ENCODE data around the gene ARID1B.
A peak's percentile ranks its signal among the peaks of the same experiment; 100 is the strongest.

The ARID1B gene

DNA sequence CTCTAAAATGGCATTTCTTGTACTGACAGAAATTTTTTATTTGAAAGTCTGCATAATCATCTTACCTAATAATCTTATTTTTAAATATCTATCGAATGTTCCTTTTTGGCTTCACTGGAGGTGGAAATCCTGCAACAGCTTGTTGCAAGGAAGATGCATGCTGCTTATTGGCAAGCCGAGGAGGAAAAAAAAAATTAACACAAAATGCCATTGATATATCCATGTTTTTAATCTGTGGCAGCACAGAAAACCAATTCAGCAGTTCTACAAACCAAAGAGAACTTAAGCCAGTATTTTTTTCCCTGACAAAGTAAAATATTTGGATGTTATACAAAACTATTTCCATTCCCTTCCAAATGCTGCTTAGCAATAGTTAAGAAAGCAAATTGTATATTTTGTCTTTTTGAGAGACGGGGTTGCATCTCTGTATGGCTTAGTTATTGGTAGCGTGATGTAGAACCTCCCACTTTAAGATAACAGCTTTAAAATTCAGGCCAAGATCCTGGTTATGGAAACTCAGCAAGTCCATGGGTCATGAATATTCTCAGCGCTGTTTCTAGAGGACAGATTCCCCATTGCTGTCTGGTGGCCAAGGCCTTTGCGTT lies 314.8 kb downstream of the ARID1B start:
- DNase-seq (ENCODE audit: low read depth in 1 of 2, low spot score in 1 of 2), result no peak

GRCh38 chr6:157092736-157093135 lies 315.6 kb downstream of the ARID1B start:
- DNase-seq (ENCODE audit: low read depth in 1 of 2, low spot score in 1 of 2), result no peak

GRCh38 chr6:157093536-157093935 lies 316.4 kb downstream of the ARID1B start:
- DNase-seq (ENCODE audit: low read depth in 1 of 2, low spot score in 1 of 2), result no peak

- DNase-seq (ENCODE audit: low read depth in 1 of 2, low spot score in 1 of 2), result no peak
These were observed 316.9 kb downstream of the ARID1B start for GRCh38 chr6:157094038-157094437.

GRCh38 chr6:157095084-157095483 lies 317.9 kb downstream of the ARID1B start:
- no peak for DNase-seq (ENCODE audit: low read depth in 1 of 2, low spot score in 1 of 2)

- no peak for DNase-seq (ENCODE audit: low read depth in 1 of 2, low spot score in 1 of 2)
These were observed 318.4 kb downstream of the ARID1B start for GRCh38 chr6:157095569-157095968.

DNA sequence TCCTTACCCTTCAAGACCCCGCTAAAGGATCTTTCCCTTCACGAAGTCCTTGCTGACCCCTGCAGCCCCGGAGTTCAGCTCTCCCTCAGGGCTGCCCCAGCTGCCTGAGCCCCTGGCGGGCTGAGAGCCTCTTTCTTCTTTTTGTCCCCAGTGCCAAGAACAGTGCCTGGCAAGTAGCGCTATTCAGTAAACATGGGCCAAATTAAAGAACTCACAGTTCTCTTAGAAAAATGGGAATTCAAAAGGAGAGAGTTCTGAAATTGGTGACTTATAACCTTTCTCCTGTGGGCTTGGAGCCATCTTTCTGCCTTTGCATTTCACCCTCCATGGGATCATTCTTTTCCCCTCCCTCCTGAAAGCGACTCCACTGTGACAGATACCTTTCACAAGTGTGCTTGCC lies 318.9 kb downstream of the ARID1B start:
- no peak for DNase-seq (ENCODE audit: low read depth in 1 of 2, low spot score in 1 of 2)

- no peak for DNase-seq (ENCODE audit: low read depth in 1 of 2, low spot score in 1 of 2)
These were observed 319.3 kb downstream of the ARID1B start for GRCh38 chr6:157096522-157096921.

DNA sequence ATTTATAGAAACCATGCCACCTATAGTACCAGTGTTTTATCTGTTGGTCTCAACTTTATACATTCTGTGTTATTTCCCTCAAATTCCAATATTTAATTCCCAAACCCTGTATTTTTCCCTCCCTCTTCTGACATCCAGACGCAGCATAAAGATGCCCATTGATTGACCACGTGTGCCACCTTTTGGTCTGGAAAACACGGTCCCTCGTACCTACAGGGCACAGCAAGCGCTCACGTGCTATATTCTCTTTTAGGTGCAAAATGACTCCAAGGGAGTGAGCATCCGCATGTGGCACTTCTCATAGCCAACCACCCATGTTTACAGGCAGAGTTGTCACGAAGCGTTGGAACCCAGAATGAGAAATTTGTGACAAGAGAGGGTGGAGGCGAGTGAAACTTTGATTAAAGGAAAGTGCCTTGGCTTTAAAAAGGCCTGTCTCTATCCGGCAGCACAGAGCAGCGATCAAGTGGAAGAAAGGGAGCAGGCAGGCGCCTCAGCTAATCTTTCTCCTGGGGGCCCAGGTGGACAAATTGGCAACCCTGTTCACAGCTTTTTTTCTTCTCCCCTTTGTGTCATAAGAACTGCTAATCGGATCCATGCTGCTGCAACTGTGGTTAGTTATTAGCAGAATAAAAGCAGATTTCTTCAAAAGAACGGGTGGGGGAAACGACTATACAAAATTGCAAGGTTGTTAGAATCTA lies 320.2 kb downstream of the ARID1B start:
- no peak for DNase-seq (ENCODE audit: low read depth in 1 of 2, low spot score in 1 of 2)

DNA sequence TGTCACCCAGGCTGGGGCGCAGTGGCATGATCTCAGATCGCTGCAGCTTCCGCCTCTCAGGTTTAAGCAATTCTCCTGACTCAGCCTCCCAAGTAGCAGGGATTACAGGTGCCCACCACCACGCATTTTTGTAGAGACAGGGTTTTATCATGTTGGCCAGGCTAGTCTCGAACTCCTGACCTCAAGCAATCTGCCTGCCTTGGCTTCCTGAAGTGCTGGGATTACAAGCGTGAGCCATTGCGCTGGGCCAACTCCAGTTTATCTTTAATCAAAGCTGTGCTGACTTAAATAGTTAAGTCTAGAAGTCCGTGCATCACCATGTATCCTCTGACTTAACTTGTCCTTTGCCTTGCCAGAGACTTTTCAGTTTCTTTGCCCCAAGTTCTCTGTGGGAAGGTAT lies 321.8 kb downstream of the ARID1B start:
- no peak for DNase-seq (ENCODE audit: low read depth in 1 of 2, low spot score in 1 of 2)

GRCh38 chr6:157099912-157100593 lies 322.9 kb downstream of the ARID1B start:
- DNase-seq (ENCODE audit: low read depth in 1 of 2, low spot score in 1 of 2), result peak in 1 of 2 donors; percentile 20

DNA sequence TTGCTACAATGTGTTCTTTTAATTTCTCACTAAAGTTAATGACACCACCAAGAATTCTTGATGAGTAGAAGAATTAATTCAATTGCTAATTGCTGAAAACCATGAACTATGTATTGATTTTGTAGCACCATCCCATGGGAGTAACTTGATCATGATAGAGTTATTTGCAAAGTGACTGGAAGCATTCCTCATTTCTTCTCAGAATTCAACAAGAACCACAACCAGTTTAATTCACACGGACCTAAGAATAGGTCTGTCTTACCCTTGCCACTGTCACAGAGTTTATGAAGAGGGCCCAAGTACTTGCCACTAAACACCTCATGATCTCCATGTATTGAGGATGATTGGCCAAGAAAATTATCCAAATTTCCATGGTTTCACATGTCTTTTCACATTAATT lies 324.0 kb downstream of the ARID1B start:
- no peak for DNase-seq (ENCODE audit: low read depth in 1 of 2, low spot score in 1 of 2)

DNA sequence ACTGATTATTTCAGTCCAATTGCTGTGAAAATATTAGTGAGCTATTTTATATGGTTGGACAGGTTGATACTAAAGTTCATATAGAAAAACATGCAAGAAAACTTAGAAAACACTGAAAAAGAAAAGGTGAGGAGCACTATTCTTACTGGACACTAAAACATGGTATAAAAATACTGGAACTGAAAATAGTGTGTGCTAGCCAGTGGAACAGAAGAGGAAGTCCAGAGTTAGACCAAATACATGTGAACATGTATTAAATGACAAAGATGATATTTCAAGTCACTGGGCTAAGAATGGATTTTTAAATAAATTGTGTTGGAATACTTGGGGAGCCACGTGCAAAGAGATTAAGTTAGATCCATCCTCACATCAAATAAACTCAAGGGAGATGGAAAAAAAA lies 327.6 kb downstream of the ARID1B start:
- no peak for DNase-seq (ENCODE audit: low read depth in 1 of 2, low spot score in 1 of 2)

DNA sequence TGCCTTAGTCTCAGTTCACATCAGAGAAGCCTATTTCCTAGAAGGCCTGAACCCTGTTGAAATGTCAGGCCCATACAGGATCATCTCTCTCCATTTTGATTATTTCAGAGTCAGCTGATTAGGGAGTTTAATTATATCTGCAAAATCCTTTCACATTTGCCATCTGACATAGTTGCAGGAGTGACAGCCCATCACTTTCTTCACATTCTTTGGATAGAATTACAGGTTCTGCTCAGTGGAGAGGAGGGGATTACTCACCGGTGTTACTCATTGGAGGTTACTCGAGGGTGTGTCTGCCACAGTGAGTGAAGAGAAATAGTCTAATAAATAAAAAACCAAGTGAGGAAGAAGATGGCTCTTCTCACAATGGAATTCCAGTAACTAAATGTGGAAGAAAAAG lies 329.3 kb downstream of the ARID1B start:
- DNase-seq (ENCODE audit: low read depth in 1 of 2, low spot score in 1 of 2), result no peak

DNA sequence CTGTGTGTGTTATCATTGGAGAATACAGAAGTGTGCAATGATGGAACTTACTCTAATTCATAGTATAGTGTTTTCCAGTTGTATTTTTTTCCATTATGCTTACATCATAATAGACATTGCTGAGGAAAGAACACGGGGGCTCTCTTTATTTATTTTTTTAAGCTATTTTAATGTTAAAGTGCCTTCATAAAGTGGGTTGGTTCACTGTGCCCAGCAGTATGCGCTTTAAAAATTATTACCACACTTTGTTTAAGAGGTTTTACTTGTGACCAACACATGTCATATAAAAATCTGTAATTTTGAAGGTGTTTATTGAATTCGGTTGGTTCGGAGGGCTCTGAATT lies 330.4 kb downstream of the ARID1B start:
- DNase-seq (ENCODE audit: low read depth in 1 of 2, low spot score in 1 of 2), result no peak

DNA sequence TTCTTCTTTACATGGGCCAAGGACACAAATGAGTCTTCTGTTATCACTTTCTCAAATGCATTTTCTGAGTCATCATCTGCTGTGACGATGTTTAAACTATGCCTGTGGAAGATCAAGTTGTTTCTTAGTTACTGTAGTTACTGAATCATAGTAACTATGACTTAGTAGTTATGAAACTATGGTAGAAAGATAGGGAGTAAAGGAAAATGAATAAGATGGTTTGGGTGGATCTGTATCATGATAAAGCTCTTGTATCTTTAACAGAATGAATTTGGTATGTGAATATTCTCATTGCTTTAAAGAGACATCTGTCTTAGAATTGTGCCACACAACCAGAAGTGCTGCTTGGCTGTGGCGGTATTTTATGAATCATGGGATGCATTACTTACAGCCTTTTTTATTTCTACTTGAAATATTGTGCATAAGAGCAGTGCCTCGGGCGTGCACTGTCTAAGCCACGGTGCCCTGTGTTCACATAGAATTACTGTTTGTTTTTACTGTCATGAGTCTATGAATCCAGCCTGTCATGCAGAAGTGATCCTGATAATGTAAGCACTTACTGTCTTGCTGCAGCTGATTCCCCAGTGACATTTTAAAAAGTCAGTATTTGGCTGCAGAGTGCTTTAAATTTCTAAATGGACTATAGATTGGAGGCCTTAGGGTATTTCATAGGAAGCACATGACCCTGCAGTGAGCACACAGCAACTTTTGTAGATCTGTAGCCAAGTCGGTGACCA lies 330.9 kb downstream of the ARID1B start:
- DNase-seq (ENCODE audit: low read depth in 1 of 2, low spot score in 1 of 2), result no peak

GRCh38 chr6:157108923-157109322 lies 331.7 kb downstream of the ARID1B start:
- DNase-seq (ENCODE audit: low read depth in 1 of 2, low spot score in 1 of 2), result no peak

- DNase-seq (ENCODE audit: low read depth in 1 of 2, low spot score in 1 of 2), result no peak
These were observed 333.4 kb downstream of the ARID1B start for GRCh38 chr6:157110607-157111006.

GRCh38 chr6:157113389-157113788 lies 336.2 kb downstream of the ARID1B start:
- no peak for DNase-seq (ENCODE audit: low read depth in 1 of 2, low spot score in 1 of 2)

DNA sequence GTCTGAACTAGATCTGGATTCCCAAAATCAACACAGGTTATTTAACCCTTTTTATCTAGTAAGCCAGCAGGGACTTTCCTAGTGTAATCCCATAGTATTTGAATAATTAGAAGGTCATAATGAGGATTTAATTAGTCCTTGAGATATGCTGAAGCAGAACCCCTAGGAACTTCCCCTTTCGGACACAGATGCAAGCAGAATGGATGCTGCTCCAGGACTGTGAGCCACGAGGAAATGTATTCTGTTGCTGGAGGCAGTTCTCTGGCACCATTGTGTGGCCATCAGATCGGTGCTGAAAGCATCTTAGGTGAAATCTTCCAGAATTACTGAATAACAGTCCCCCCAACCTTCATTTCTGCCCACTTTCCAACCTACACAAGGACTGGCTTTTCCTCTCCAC lies 339.2 kb downstream of the ARID1B start:
- no peak for DNase-seq (ENCODE audit: low read depth in 1 of 2, low spot score in 1 of 2)

DNA sequence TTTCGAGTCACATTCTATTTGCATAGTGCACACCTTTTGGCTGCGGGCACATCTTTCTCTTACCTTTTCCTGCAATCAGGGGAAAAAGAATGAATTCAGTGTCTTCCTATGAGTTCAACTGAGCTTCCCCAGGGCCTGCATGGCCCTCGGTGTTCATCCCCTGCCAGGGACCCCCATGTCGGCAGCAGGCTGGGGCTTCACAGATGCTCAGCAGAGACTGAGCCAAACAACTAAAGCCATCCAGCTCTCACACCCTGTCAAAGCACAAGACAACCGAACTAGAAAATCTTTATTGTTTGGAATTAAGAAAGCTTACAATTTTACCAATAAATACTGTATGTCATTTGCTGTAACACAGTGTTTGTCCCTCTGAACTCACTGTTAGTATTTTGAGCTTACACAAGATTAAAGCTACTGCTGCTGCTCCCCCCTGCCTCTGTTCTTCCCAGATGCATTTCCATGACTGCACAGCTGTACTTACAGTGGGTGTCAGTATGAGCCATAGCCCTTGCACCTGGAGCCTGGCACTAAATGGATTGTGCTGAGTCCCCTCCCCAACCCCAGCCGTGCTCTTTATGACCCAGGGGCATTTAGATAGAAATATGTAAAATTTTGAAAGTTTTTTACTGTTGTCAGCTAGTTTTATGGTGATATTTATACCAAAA lies 340.4 kb downstream of the ARID1B start:
- no peak for DNase-seq (ENCODE audit: low read depth in 1 of 2, low spot score in 1 of 2)

Data from activated T-helper 1 cell treated with anti-CD3 and anti-CD28 coated beads, Interleukin-2, amount 50 U/mL, for 16 hours (primary cell).